Hepatocyte (in vitro differentiated cells): Measurements from ENCODE around the gene ATP8A2. TPM values are rescaled to one million over a fixed set of nuclear protein-coding genes. Genes with fewer than 3 reads are reported as not detected.

Experiments
- DNase-seq: peaks from one replicate; pipeline ENCODE4 v3.0.0-alpha.2; 2016; ENCODE audit warnings: low spot score
- H2AFZ ChIP-seq: fragments of 200-600 bp; sonication (generic); 2 replicates; pipeline ENCODE4 v1.6.0; 2016; ENCODE audit warnings: antibody characterized with exemption, mild to moderate bottlenecking
- H3K27ac ChIP-seq: fragments of 200-600 bp; sonication (generic); 2 replicates; pipeline ENCODE4 v1.5.1; 2016; ENCODE audit warnings: mild to moderate bottlenecking
- H3K27me3 ChIP-seq: fragments of 200-600 bp; sonication (generic); 2 replicates; pipeline ENCODE4 v1.6.1; 2016
- H3K36me3 ChIP-seq: fragments of 200-600 bp; sonication (generic); replicated peaks from 2 replicates; pipeline ENCODE4 v1.5.1; 2016; ENCODE audit warnings: low read depth; ENCODE audit not compliant: insufficient read depth
- H3K4me1 ChIP-seq: fragments of 200-600 bp; sonication (generic); 2 replicates; pipeline ENCODE4 v1.5.1; 2016; ENCODE audit warnings: mild to moderate bottlenecking, moderate library complexity; ENCODE audit not compliant: insufficient read depth
- H3K4me2 ChIP-seq: fragments of 200-600 bp; sonication (generic); 2 replicates; pipeline ENCODE4 v1.6.0; 2016
- H3K4me3 ChIP-seq: fragments of 200-600 bp; sonication (generic); 2 replicates; pipeline ENCODE4 v1.5.1; 2016; ENCODE audit warnings: mild to moderate bottlenecking
- H3K79me2 ChIP-seq: fragments of 200-600 bp; sonication (generic); 2 replicates; pipeline ENCODE4 v1.6.0; 2017; ENCODE audit warnings: mild to moderate bottlenecking
- H3K9me2 ChIP-seq: fragments of 200-600 bp; sonication (generic); replicated peaks from 2 replicates; pipeline ENCODE4 v1.6.0; 2017; ENCODE audit warnings: mild to moderate bottlenecking; ENCODE audit not compliant: insufficient read depth
- H3K9me3 ChIP-seq: fragments of 200-600 bp; sonication (generic); 2 replicates; pipeline ENCODE4 v1.5.1; 2016; ENCODE audit warnings: low read depth, mild to moderate bottlenecking
- H4K20me1 ChIP-seq: fragments of 200-600 bp; sonication (generic); 2 replicates; pipeline ENCODE4 v1.6.0; 2016; ENCODE audit warnings: mild to moderate bottlenecking; ENCODE audit not compliant: insufficient read depth, poor library complexity, severe bottlenecking
- CTCF ChIP-seq: fragments of 200-600 bp; sonication (generic); IDR thresholded peaks from 2 replicates; pipeline ENCODE4 v1.5.1; 2016; ENCODE audit warnings: antibody characterized with exemption, mild to moderate bottlenecking; ENCODE audit not compliant: poor library complexity
- EZH2 ChIP-seq: fragments of 200-600 bp; sonication (generic); IDR thresholded peaks from 2 replicates; pipeline ENCODE4 v1.6.1; 2016; ENCODE audit warnings: antibody characterized with exemption, mild to moderate bottlenecking, borderline replicate concordance
- EZH2phosphoT487 ChIP-seq: fragments of 200-600 bp; sonication (generic); IDR thresholded peaks from one replicate; pipeline ENCODE4 v1.6.1; 2018; ENCODE audit warnings: antibody characterized with exemption, mild to moderate bottlenecking, low read depth, moderate library complexity; ENCODE audit not compliant: unreplicated experiment, severe bottlenecking
- WGBS: methylation state at CpG from one replicate; pipeline ENCODE4 v1.1.6; 2016; ENCODE audit warnings: low lambda C conversion rate; ENCODE audit errors: missing lambda C conversion rate; 5-methylcytosine and 5-hydroxymethylcytosine counted together
- polyA plus RNA-seq: library from polyadenylated mRNA; unstranded; fragments of >200 nt; fragmentation: Nextera tagmentation; extraction: Ambion mirVana; gene quantifications from 2 replicates; pipeline ENCODE4 v1.2.1, GENCODE V29; 2016
- total RNA-seq: library from RNA; depleted of rRNA; stranded (reverse); fragments of >200 nt; gene quantifications from 2 replicates; pipeline ENCODE4 v1.2.3, GENCODE V29; 2014

ATP8A2 gene
- total and polyA plus RNA-seq, 2 experiments from 2014 or later, result 2.1 to 3.1 TPM

- Histone ChIP-seq H2AFZ (no peak overlapping the region), H3K36me3 (no peaks in the 10 kb centered on the region), H4K20me1 (no peaks in the 10 kb centered on the region), H3K4me1 (no peaks in the 10 kb centered on the region), H3K9me3 (no peaks in the 10 kb centered on the region), H3K9me2 (no peaks in the 10 kb centered on the region), H3K4me3 (no peak overlapping the region), H3K4me2 (no peak overlapping the region), H3K79me2 (no peaks in the 10 kb centered on the region), H3K27ac (no peak overlapping the region), H3K27me3 (peaks cover 17% of the 10 kb centered on the region)
- DNase-seq, result no peak
- 100% methylated on average over 1 of the region's 1 CpG for WGBS
- TF ChIP-seq EZH2phosphoT487 (no peak), CTCF (no peak), EZH2 (no peak)
Measured at GRCh38 chr13:25707726-25708125, 336.0 kb downstream of the ATP8A2 start.

GRCh38 chr13:25708268-25708667, 336.5 kb downstream of the ATP8A2 start:
- WGBS, result 100% methylated on average over 1 of the region's 1 CpG
- TF ChIP-seq EZH2phosphoT487, result no peak
- TF ChIP-seq EZH2, result no peak
- no peak for TF ChIP-seq CTCF
- Histone ChIP-seq H3K36me3 (no peaks in the 10 kb centered on the region), H3K4me2 (no peak overlapping the region), H3K4me3 (no peak overlapping the region), H3K9me3 (no peaks in the 10 kb centered on the region), H4K20me1 (no peaks in the 10 kb centered on the region), H3K9me2 (no peaks in the 10 kb centered on the region), H3K27me3 (peaks cover 22% of the 10 kb centered on the region), H2AFZ (no peak overlapping the region), H3K79me2 (no peaks in the 10 kb centered on the region), H3K4me1 (no peaks in the 10 kb centered on the region), H3K27ac (no peak overlapping the region)
- no peak for DNase-seq

DNA sequence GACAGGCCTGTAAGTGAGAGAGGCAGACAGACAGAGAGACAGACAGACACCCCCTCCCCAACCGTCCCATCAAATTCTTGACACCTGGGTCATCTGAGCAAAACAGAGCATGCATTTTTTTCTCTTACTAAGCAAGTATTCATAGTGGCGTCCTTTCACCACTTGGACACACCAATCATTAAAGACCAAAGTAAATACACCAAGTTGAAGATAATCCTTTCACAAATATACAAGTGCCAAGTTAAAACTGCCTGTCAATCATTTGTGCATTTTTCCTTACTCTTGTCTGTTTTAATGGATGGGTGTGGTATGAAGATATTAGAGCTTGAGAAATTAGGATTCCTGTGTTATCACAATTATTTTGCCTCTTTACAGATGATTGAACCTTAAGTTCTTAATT, 337.3 kb downstream of the ATP8A2 start:
- H3K9me3 ChIP-seq, result no peaks in the 10 kb centered on the region
- no peak overlapping the region for H3K27ac ChIP-seq
- no peak for DNase-seq
- no peak for TF ChIP-seq EZH2
- no peak for TF ChIP-seq CTCF
- TF ChIP-seq EZH2phosphoT487, result no peak
- H4K20me1 ChIP-seq, result no peaks in the 10 kb centered on the region
- 44% methylated on average over 2 of the region's 2 CpGs for WGBS
- no peaks in the 10 kb centered on the region for H3K9me2 ChIP-seq
- H3K27me3 ChIP-seq, result peaks cover 27% of the 10 kb centered on the region
- no peaks in the 10 kb centered on the region for H3K79me2 ChIP-seq
- H3K4me3 ChIP-seq, result no peak overlapping the region
- H3K4me1 ChIP-seq, result no peaks in the 10 kb centered on the region
- H2AFZ ChIP-seq, result no peak overlapping the region
- no peak overlapping the region for H3K4me2 ChIP-seq
- H3K36me3 ChIP-seq, result no peaks in the 10 kb centered on the region

GRCh38 chr13:25715760-25716159, 344.0 kb downstream of the ATP8A2 start:
- 76% methylated on average over 1 of the region's 1 CpG for WGBS
- Histone ChIP-seq H3K27me3 (peaks cover 31% of the 10 kb centered on the region), H3K4me3 (no peak overlapping the region), H3K9me2 (no peaks in the 10 kb centered on the region), H3K9me3 (no peaks in the 10 kb centered on the region), H3K79me2 (no peaks in the 10 kb centered on the region), H3K4me1 (no peaks in the 10 kb centered on the region), H4K20me1 (no peaks in the 10 kb centered on the region), H3K4me2 (no peak overlapping the region), H3K27ac (no peak overlapping the region), H2AFZ (no peak overlapping the region), H3K36me3 (no peaks in the 10 kb centered on the region)
- no peak for DNase-seq
- TF ChIP-seq CTCF (no peak), EZH2 (no peak), EZH2phosphoT487 (no peak)
